ENCODE data around the gene FAM136A.

Gene FAM136A

DNA sequence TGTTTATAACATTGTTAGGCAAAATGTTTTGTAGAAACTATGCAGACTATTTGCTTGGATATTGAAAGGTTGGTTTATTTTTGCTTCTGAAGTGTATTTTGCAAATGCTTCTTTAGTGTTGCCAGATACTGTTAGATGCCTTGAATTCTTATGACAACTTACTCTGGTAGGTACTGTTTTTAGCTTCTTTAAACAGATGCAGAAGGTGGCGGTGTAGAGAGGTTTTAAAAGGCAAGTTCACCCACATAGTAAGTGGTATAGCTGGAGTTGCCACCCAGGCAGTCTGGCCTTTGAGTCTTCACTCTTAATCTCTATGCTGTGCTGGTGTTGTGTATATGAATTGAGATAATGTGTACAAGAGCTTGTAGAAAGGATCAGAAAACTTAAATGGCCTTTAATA, 40.4 kb downstream of the FAM136A start:
- DNase-seq (ENCODE audit: extremely low read depth, low read depth): no peak
- H3K4me3 ChIP-seq (replicated peaks; ENCODE audit: low read depth, low read length): no peak overlapping the region
- TF ChIP-seq, protein P1, sequence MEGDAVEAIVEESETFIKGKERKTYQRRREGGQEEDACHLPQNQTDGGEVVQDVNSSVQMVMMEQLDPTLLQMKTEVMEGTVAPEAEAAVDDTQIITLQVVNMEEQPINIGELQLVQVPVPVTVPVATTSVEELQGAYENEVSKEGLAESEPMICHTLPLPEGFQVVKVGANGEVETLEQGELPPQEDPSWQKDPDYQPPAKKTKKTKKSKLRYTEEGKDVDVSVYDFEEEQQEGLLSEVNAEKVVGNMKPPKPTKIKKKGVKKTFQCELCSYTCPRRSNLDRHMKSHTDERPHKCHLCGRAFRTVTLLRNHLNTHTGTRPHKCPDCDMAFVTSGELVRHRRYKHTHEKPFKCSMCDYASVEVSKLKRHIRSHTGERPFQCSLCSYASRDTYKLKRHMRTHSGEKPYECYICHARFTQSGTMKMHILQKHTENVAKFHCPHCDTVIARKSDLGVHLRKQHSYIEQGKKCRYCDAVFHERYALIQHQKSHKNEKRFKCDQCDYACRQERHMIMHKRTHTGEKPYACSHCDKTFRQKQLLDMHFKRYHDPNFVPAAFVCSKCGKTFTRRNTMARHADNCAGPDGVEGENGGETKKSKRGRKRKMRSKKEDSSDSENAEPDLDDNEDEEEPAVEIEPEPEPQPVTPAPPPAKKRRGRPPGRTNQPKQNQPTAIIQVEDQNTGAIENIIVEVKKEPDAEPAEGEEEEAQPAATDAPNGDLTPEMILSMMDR (IDR thresholded peaks at IDR 0.05; ENCODE audit: low read depth, low read length, missing control alignments): no peak

DNA sequence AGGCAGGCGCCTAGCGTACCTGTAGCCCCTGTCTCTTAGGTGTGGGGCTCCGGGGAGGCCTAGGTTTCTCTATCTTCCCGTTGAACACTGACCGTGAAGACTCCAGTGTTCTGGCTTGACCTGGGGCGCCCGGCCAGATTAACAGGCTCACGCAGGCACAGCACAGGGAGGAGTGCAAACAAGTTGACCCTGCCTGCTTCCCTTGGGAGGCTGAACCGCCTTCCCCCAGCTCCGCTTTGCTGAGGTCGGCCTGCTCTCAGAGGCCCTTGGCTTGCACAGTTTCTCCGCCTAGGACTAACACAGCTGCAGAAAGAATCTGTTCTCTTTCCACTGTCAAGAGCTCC, 43.4 kb downstream of the FAM136A start:
- TF ChIP-seq, protein P1 (IDR thresholded peaks at IDR 0.05; ENCODE audit: low read depth, low read length, missing control alignments): no peak
- no peak for DNase-seq (ENCODE audit: extremely low read depth, low read depth)
- H3K4me3 ChIP-seq (replicated peaks; ENCODE audit: low read depth, low read length): peak overlapping the region; percentile 63

DNA sequence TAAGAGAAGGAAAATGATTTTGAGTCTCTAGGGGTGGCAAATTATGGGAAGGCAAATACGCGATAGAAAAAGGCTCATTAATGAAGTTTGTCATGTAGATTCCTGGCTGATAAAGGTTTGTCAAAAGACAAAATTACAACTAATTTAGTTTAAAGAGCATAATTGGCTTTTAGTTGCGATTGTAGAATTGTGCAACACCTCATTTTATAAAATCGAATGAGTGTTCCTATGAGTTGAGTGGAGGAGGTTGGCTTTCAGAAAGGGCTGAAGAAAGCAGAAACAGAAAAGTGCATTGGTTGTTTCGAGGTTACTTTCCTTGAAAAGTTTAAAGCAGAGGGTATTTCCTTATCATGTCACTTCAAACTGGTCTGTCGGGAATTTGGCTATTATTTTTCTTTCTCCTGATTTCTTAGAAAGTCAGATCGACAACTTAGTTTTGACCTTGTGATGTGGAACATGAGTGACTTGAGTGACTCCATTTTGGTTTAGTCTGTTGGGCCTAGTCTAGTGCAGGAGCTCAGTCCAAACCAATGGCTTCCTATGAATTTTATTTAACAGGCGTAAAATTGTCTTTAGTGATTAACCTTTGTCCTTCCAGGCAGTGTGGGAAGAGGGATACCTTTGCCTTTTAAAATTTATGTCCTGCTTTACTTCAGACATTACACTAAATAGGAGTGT, 46.1 kb downstream of the FAM136A start:
- TF ChIP-seq, protein P1 (IDR thresholded peaks at IDR 0.05; ENCODE audit: low read depth, low read length, missing control alignments): no peak
- H3K4me3 ChIP-seq (replicated peaks; ENCODE audit: low read depth, low read length): no peak overlapping the region
- no peak for DNase-seq (ENCODE audit: extremely low read depth, low read depth)

- no peak for DNase-seq (ENCODE audit: extremely low read depth, low read depth)
- no peak overlapping the region for H3K4me3 ChIP-seq (replicated peaks; ENCODE audit: low read depth, low read length)
- TF ChIP-seq, protein P1 (IDR thresholded peaks at IDR 0.05; ENCODE audit: low read depth, low read length, missing control alignments): no peak
Observed at GRCh38 chr2:70250434-70250833, 51.4 kb downstream of the FAM136A start.

- H3K4me3 ChIP-seq (replicated peaks; ENCODE audit: low read depth, low read length): peak within 1 kb of the TSS; percentile 64
- TF ChIP-seq, protein P1 (IDR thresholded peaks at IDR 0.05; ENCODE audit: low read depth, low read length, missing control alignments): no peak
- DNase-seq (ENCODE audit: extremely low read depth, low read depth): peak; percentile 95
Observed at GRCh38 chr2:70248181-70248847, 53.6 kb downstream of the FAM136A start, which contains the start of gene TIA1. Gene TIA1 (minus strand): TSS chr2:70248628. CDS start chr2:70248430, 198 bp downstream.

GRCh38 chr2:70247364-70248180, 54.3 kb downstream of the FAM136A start:
- TF ChIP-seq, protein P1 (IDR thresholded peaks at IDR 0.05; ENCODE audit: low read depth, low read length, missing control alignments): no peak
- H3K4me3 ChIP-seq (replicated peaks; ENCODE audit: low read depth, low read length): peak overlapping the region; percentile 64
- no peak for DNase-seq (ENCODE audit: extremely low read depth, low read depth)
